Activated naive CD8-positive, alpha-beta T cell treated with anti-CD3 and anti-CD28 coated beads, Interleukin-2, amount 50 U/mL, for 24 hours (primary cell): ENCODE results near the gene LSMEM2.
"Not testable (repeated sequence)": the region's sequence is repeated elsewhere in the genome, so short reads cannot be mapped to it uniquely, and the experiment has no call there.

Source experiments
- ATAC-seq: fragments of 150-1000 bp; cut with Tn5 transposase; one replicate; pipeline ENCODE4 v1.10.0; 2021
- DNase-seq: peaks from one replicate; pipeline ENCODE4 v3.0.0; 2021
- H3K27ac Mint-ChIP-seq: one replicate; pipeline ENCODE4 v1.8.0; 2021; ENCODE audit warnings: mild to moderate bottlenecking, mixed read lengths
- H3K27me3 Mint-ChIP-seq: one replicate; pipeline ENCODE4 v1.8.0; 2021; ENCODE audit warnings: mixed read lengths
- H3K36me3 Mint-ChIP-seq: one replicate; pipeline ENCODE4 v1.8.0; 2021; ENCODE audit warnings: low read depth, mixed read lengths
- H3K4me1 Mint-ChIP-seq: one replicate; pipeline ENCODE4 v1.8.0; 2021; ENCODE audit warnings: mixed read lengths
- H3K4me3 Mint-ChIP-seq: one replicate; pipeline ENCODE4 v1.8.0; 2021; ENCODE audit warnings: mild to moderate bottlenecking, moderate library complexity, mixed read lengths
- H3K9me3 Mint-ChIP-seq: one replicate; pipeline ENCODE4 v1.8.0; 2021; ENCODE audit warnings: mixed read lengths

The LSMEM2 gene

DNA sequence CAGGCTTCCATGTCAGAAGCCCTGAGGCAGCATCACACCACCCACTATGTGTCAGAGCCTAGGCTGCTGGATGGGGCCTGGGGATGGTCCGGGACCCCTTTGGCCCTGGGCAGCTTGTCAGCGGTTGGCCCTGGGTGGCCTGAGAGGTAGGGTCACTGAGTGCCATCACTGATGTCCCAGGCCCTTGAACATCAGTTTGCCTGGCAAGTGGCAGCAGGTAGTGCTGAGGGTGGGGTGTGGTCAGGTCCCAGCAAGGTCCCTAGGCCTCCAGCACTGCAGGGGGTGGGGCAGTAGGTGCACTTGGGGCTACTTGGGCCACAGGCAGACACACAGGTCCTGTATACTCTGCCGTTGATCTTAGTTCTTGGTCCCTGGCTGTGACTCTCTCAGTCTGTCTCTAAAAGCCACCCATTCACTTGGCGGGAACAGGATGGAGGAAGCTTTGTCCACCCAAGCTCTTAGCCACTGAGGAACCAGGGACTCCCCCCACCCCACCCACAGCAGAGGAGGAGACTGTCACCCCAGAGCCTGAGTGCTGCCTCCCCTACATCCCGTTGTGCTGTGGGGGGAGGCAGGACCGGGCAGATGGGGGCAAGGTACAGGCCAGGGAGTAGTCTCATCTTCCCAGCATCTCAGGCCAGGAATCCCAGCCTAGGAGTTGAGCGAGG, 37.0 kb upstream of the LSMEM2 start:
- peaks cover 83% of the 10 kb centered on the region for H3K4me1 Mint-ChIP-seq
- peak overlapping the region; percentile 95 for H3K27ac Mint-ChIP-seq
- ATAC-seq (no peak), DNase-seq (peak; percentile 27)
- H3K4me3 Mint-ChIP-seq: peak overlapping the region; percentile 61
- H3K9me3 Mint-ChIP-seq: no peaks in the 10 kb centered on the region
- peaks cover 10% of the 10 kb centered on the region for H3K36me3 Mint-ChIP-seq
- H3K27me3 Mint-ChIP-seq: no peaks in the 10 kb centered on the region

DNA sequence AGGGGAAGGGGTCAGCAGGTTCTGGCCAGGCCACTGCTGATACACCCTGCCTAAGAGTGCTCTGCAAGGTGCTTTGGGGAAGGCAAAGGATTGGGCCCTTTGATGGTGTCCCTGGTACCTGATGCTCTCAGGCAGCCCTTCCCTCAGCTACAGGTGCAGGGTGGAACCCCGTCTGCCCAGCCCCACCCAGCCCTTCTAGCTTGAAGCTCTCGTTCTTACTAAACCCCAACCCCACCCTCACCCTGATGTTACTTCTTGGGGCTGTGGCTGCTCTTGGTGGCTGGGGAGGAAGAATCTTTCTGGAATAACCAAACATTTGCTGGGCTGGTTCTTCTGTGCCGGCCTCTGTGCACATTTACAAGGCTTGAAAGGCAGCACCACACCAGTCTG, 36.5 kb upstream of the LSMEM2 start:
- no peaks in the 10 kb centered on the region for H3K9me3 Mint-ChIP-seq
- DNase-seq (peak; percentile 24), ATAC-seq (no peak)
- H3K27ac Mint-ChIP-seq: peak overlapping the region; percentile 95
- H3K4me1 Mint-ChIP-seq: peaks cover 87% of the 10 kb centered on the region
- H3K36me3 Mint-ChIP-seq: peaks cover 10% of the 10 kb centered on the region
- H3K27me3 Mint-ChIP-seq: no peaks in the 10 kb centered on the region
- H3K4me3 Mint-ChIP-seq: peak overlapping the region; percentile 67

DNA sequence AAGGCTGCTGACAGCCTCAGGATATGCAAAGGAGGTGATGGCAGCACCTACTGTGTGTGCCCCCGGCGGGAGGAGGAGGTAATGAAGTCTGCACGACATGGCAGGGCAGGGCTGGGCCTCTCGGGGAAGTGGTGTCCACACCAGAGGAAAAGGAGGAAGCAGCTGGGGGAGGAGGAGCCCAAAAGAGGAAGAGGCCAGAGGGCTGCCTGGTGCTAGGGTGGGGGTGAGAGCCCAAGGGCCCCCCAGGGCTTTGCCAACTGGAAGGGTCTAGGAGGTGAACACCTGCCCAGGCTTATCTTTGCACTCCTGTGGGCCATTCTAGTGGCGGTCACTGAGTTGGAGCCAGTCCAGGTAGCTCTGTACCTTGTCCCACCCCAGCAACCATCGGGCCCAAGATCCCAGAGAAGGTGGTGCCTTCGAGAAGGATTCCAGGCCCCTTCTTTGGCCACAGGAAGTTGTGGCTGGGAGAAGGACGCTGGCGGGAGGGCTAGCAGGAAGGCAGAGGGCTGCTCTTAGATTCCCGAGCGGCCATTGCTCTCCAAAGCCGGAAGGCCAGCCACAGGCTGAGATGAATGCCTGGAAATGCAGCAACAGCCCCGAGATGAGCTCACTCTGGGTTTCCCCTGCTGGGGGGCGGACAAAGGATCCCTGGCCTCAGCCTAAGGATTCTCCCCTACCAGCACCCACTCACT, 35.9 kb upstream of the LSMEM2 start:
- DNase-seq (peak; percentile 59), ATAC-seq (no peak)
- peaks cover 88% of the 10 kb centered on the region for H3K4me1 Mint-ChIP-seq
- peaks cover 10% of the 10 kb centered on the region for H3K36me3 Mint-ChIP-seq
- no peaks in the 10 kb centered on the region for H3K9me3 Mint-ChIP-seq
- H3K27me3 Mint-ChIP-seq: no peaks in the 10 kb centered on the region
- H3K4me3 Mint-ChIP-seq: peak overlapping the region; percentile 67
- peak overlapping the region; percentile 95 for H3K27ac Mint-ChIP-seq

DNA sequence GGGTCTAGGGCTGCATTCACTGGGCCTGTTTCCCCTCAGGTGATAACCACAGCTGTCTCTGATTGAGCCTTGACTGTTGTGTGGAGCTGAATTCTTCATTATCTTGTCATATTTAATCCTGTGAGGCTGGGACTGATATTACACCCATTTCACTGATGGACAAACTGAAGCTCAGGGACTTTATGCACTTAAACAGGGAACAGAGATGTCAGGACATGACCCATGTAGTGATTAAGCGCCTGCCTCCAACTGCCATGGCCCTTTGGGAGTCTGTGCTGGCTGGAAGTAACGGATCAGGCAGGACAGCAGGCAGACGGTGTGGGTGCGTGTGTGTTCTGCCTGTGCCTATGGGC, 35.4 kb upstream of the LSMEM2 start:
- no peak for DNase-seq
- Mint-ChIP-seq H3K4me1 (peaks cover 87% of the 10 kb centered on the region), H3K27me3 (no peaks in the 10 kb centered on the region), H3K36me3 (peaks cover 12% of the 10 kb centered on the region), H3K9me3 (no peaks in the 10 kb centered on the region), H3K4me3 (peak overlapping the region; percentile 17), H3K27ac (peak overlapping the region; percentile 95)
- no peak for ATAC-seq

DNA sequence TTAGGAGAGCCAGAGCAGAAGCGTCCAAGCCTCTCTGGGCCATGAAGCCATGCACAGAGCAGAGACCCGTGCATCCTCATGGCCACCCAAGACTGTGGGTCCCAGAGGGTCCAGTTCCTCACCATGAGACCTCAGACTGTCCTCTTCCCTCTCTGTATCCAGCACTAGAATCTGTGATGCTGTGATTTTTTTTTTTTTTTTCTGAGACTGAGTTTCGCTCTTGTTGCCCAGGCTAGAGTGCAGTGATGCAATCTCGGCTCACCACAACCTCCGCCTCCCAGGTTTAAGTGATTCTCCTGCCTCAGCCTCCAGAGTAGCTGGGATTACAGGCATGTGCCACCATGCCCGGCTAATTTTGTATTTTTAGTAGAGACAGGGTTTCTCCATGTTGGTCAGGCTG, 34.1 kb upstream of the LSMEM2 start:
- H3K4me1 Mint-ChIP-seq: peaks cover 83% of the 10 kb centered on the region
- H3K9me3 Mint-ChIP-seq, ATAC-seq, H3K27me3 Mint-ChIP-seq, DNase-seq: not testable (repeated sequence)
- H3K36me3 Mint-ChIP-seq: peaks cover 13% of the 10 kb centered on the region
- H3K4me3 Mint-ChIP-seq: peak overlapping the region; percentile 50
- H3K27ac Mint-ChIP-seq: peak overlapping the region; percentile 97

DNA sequence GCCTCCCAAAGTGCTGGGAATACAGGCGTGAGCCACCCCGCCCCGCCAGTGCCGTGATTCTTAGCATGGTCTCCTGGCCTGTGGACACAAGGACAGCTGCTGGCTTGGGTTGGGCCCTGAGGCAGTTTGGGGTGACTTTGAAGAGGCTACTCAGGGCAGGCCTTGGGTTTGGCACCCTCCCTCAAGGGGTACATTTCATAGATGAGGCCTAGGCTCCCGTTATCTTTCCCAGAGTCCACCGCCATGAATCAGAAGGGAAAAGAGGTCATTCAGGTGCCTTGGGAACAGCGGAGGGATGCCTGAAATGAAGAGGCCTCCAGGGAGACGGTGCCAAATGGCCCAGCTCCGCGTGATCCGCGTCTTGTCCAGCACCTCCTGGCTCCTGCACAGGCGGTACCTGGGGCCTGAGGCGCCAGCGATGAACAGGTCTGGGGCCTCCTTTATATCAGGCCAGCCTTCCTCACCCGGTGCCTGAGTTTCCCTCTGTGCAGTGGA, 33.6 kb upstream of the LSMEM2 start:
- H3K9me3 Mint-ChIP-seq: no peaks in the 10 kb centered on the region
- H3K4me3 Mint-ChIP-seq: peak overlapping the region; percentile 75
- no peak for DNase-seq
- no peak for ATAC-seq
- H3K4me1 Mint-ChIP-seq: peaks cover 83% of the 10 kb centered on the region
- no peaks in the 10 kb centered on the region for H3K27me3 Mint-ChIP-seq
- peaks cover 12% of the 10 kb centered on the region for H3K36me3 Mint-ChIP-seq
- peak overlapping the region; percentile 97 for H3K27ac Mint-ChIP-seq

DNA sequence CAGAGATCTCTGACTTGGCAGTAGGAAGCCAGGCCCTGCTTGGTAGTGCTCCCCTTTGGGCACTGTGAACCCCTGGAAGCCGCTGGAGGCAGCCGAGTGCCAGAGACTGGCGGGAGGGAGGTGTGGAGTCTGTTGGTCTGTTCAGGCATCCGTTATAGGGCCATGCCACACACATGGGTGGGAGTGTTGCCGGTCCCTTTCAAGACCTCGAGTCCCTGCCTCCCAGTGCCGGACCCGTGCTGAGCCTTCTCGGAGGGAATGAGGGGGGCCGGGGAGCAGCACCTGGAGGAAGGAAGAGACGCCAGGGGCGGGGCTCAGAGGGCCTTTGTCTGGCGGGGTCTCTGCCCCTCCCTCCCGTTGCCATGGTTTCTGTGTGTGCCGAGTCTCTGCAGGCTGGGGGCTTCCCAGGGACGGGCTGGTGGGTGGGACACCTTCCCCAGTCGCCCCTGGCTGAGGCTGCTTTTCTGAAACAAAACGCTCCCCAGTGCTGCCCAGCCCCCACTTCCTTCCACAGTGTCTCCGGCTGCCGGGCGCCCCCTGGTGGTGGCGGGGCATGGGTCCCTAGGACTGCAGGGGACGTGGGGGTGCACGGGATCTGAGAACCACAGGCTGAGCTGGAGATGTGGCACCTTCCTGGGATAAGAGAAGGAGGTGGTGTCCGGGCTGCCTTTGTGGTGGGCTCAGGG, 32.9 kb upstream of the LSMEM2 start:
- ATAC-seq: peak; percentile 79
- Mint-ChIP-seq H3K27ac (peak overlapping the region; percentile 97), H3K36me3 (peaks cover 14% of the 10 kb centered on the region), H3K4me1 (peaks cover 86% of the 10 kb centered on the region), H3K9me3 (no peaks in the 10 kb centered on the region), H3K27me3 (no peaks in the 10 kb centered on the region), H3K4me3 (peak overlapping the region; percentile 75)
- DNase-seq: peak; percentile 98

DNA sequence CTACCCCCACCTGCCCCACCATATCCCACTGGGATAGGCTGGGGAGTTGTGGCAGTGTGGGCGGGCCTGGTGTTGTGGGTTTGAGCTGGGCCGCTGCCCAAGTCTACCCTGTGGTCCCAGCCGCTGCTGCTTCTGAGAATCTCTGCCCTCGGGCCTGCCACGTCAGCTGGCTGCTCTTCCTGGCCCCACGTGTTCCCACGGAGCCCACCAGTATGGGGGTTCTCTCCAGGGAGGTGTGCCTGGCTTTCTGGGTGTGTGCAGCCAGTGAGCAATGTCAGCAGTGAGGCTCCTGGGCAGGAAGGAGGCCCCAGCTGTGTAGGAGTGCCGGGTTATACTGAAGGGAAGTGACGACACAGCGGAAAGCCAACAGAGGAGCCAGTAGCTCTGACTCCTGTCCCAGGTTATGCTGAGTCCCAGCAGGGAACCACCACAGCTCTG, 32.4 kb upstream of the LSMEM2 start:
- no peaks in the 10 kb centered on the region for H3K27me3 Mint-ChIP-seq
- H3K4me1 Mint-ChIP-seq: peaks cover 86% of the 10 kb centered on the region
- ATAC-seq: peak; percentile 90
- no peaks in the 10 kb centered on the region for H3K9me3 Mint-ChIP-seq
- H3K27ac Mint-ChIP-seq: peak overlapping the region; percentile 97
- peak; percentile 84 for DNase-seq
- peak overlapping the region; percentile 75 for H3K4me3 Mint-ChIP-seq
- peaks cover 19% of the 10 kb centered on the region for H3K36me3 Mint-ChIP-seq

DNA sequence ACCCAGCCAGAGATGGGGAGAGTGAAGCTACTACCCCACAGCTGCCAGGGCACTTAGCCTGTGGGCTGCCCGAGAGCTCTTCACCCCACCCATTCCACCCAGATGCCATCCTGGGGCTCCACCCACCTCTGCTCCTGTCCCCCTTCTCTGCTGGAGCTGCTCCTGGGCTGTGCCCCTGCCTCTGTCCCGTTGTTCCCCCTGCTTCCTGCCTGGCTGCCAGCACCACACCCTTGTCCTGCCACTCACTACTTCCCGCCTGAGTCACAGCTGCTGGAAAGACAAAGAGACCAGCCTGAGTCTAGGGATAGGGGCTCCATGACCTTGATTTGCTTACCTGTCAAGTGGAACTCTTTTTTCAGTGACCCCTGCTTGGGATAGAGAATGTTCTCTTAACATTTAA, 30.5 kb upstream of the LSMEM2 start:
- Mint-ChIP-seq H3K4me1 (peaks cover 72% of the 10 kb centered on the region), H3K36me3 (peaks cover 19% of the 10 kb centered on the region), H3K27me3 (no peaks in the 10 kb centered on the region), H3K27ac (peak overlapping the region; percentile 91), H3K9me3 (no peaks in the 10 kb centered on the region), H3K4me3 (no peak overlapping the region)
- ATAC-seq (no peak), DNase-seq (no peak)

DNA sequence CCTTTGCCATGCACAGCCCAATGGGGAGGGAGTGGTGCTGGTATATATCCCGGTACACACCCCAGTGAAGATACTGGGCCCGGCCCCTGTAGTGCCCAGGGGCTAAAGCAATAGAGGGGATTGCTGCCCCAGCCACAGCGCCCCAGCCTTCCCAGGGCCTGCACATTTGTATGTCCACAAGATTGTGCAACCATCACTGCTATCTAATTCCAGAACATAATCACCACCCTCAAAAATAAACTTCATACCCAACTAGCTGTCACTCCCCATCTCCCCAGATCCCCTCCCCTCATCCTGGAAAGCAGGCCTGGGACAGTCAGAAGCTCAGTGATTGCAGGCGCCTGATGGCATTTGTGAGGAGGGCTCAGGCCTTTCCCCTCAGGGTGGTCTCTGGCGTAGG, 29.4 kb upstream of the LSMEM2 start:
- H3K27ac Mint-ChIP-seq: peak overlapping the region; percentile 73
- H3K9me3 Mint-ChIP-seq: no peaks in the 10 kb centered on the region
- ATAC-seq (no peak), DNase-seq (no peak)
- H3K4me1 Mint-ChIP-seq: peaks cover 61% of the 10 kb centered on the region
- H3K4me3 Mint-ChIP-seq: no peak overlapping the region
- H3K27me3 Mint-ChIP-seq: no peaks in the 10 kb centered on the region
- peaks cover 13% of the 10 kb centered on the region for H3K36me3 Mint-ChIP-seq

DNA sequence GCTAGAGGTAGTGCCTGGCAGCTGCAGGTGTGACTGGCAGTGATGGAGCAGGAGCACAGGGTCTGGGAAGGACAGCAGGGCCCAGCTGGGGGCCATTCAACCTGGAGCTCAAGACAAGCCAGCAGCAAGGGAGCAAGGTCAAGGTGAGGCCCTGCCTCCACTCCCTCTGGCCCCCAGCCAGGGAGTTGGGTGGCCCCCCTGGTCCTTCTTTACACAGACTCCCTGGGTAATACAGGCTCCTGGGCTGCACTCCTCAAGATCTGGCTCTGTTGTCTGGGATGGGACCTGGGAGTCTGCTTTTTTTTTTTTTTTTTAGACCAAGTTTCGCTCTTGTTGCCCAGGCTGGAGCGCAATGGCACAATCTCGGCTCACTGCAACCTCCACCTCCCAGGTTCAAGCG, 28.4 kb upstream of the LSMEM2 start:
- Mint-ChIP-seq H3K9me3 (no peaks in the 10 kb centered on the region), H3K27ac (peak overlapping the region; percentile 80), H3K27me3 (no peaks in the 10 kb centered on the region), H3K4me3 (no peak overlapping the region), H3K36me3 (peaks cover 13% of the 10 kb centered on the region), H3K4me1 (peaks cover 51% of the 10 kb centered on the region)
- no peak for DNase-seq
- no peak for ATAC-seq

DNA sequence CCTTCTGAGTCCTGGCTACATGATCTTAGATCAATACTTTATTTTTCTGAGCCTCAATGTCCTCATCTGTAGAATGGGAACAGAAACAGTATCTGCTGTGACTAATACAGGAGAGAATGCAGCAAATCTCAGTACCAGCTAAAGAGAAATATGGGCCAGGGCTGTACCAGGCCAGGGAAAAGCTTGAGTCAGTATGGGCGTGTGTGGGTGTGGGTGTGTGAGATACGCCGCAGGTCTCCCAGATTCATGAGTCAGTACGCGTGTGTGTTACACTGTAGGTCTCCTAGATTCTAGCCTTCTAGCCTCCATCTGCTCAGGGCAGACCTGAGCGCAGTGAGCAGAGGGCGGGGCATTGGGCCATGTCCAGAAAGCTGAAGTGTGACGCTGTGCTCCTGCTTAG, 27.7 kb upstream of the LSMEM2 start:
- H3K36me3 Mint-ChIP-seq: peaks cover 13% of the 10 kb centered on the region
- H3K4me3 Mint-ChIP-seq: no peak overlapping the region
- H3K4me1 Mint-ChIP-seq: peaks cover 45% of the 10 kb centered on the region
- no peaks in the 10 kb centered on the region for H3K9me3 Mint-ChIP-seq
- DNase-seq (peak; percentile 52), ATAC-seq (peak; percentile 23)
- H3K27ac Mint-ChIP-seq: peak overlapping the region; percentile 80
- no peaks in the 10 kb centered on the region for H3K27me3 Mint-ChIP-seq

DNA sequence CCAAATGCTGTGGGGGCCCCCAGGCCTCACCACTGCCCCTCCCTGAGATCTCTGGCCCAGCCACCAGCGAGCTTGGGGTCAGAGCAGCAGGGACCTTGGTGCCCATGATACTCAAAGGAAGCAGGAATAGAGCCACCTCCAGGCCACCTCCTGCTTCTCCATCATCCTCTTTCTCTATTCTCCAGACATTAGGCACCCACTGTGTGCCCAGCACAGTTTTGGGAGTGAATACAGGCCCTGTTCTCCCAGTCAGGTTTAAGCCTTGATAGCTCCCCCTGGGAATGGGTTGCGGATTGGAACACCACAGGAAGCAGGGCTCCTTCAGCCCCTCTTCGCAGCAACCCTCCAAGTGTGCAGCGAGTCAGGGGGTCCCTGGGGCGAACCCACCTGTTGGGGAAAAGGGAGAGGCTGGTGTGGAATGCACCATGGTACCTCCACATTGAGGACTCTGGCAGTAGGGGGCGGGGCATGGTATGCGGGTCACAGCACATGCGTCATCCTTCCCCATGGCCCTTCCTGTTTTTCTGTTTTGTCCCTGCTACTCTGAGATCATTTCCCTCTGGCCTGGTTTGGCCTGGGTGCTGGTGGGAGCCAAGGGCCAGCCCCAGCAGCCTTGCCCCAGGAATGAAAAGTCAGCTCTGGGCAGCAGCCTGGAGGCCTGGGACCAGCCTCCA, 24.2 kb upstream of the LSMEM2 start:
- H3K27me3 Mint-ChIP-seq: no peaks in the 10 kb centered on the region
- H3K27ac Mint-ChIP-seq: peak overlapping the region; percentile 31
- peaks cover 21% of the 10 kb centered on the region for H3K36me3 Mint-ChIP-seq
- no peak overlapping the region for H3K4me3 Mint-ChIP-seq
- no peaks in the 10 kb centered on the region for H3K9me3 Mint-ChIP-seq
- DNase-seq: no peak
- H3K4me1 Mint-ChIP-seq: peaks cover 23% of the 10 kb centered on the region
- no peak for ATAC-seq

DNA sequence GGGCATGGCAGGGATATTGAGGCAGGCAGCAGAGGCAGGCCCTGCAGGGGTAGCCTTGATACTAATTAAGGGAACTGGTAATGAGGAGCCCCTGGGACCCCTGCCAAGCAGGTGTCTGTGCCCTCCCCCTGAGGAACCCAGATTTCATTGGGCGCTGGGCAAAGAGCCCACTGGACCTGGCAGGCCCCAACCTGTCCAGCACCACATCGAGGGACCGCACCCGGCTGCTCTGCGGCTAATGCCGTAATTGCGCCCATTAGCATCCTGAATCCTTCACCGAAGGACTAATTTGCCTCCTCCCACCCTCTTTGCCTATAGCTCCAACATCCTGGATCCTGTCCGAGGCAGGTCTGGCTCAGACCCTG, 23.7 kb upstream of the LSMEM2 start:
- Mint-ChIP-seq H3K4me3 (no peak overlapping the region), H3K36me3 (peaks cover 20% of the 10 kb centered on the region), H3K27me3 (no peaks in the 10 kb centered on the region), H3K9me3 (no peaks in the 10 kb centered on the region), H3K27ac (no peak overlapping the region), H3K4me1 (peaks cover 20% of the 10 kb centered on the region)
- ATAC-seq: no peak
- DNase-seq: no peak
